Inflammatory macrophage treated with lipopolysaccharide for 1 hour (primary cell): ENCODE data around the gene CARNS1.
"Not testable (repeated sequence)": the region's sequence is repeated elsewhere in the genome, so short reads cannot be mapped to it uniquely, and the experiment has no call there.

Experiments
- DNase-seq, 2 donors: peaks; one replicate each; pipeline ENCODE4 v3.0.0-alpha.2; 2020 to 2022

CARNS1 gene

DNA sequence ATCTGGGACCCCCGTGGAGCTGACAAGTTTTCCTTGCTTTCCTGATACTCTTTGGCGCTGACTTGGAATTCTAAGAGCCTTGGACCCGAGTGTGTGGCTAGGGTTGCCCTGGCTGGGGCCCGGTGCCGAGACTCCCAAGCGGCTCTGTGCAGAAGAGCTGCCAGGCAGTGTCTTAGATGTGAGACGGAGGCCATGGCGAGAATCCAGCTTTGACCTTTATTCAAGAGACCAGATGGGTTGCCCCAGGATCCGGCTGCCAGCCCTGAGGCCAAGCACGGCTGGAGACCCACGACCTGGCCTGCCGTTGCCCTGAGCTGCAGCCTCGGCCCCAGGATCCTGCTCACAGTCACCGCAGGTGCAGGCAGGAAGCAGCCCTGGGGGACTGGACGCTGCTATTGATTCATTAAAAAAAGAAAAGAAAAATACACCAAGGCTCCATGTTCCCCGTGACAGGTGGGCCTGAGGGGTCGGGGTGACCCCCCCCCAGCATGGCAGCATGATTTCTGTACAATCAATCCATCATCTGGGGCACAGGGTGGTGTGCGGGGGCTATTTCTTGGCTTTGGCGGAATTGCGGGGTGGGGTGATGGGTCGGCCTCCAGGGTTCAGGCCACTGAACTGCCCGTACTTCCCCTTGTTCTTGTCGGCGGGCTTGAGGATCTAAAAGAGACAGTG is 17.4 kb upstream of the CARNS1 start:
- no peak for DNase-seq

GRCh38 chr11:67398661-67399563 is 16.6 kb upstream of the CARNS1 start:
- DNase-seq = no peak

DNA sequence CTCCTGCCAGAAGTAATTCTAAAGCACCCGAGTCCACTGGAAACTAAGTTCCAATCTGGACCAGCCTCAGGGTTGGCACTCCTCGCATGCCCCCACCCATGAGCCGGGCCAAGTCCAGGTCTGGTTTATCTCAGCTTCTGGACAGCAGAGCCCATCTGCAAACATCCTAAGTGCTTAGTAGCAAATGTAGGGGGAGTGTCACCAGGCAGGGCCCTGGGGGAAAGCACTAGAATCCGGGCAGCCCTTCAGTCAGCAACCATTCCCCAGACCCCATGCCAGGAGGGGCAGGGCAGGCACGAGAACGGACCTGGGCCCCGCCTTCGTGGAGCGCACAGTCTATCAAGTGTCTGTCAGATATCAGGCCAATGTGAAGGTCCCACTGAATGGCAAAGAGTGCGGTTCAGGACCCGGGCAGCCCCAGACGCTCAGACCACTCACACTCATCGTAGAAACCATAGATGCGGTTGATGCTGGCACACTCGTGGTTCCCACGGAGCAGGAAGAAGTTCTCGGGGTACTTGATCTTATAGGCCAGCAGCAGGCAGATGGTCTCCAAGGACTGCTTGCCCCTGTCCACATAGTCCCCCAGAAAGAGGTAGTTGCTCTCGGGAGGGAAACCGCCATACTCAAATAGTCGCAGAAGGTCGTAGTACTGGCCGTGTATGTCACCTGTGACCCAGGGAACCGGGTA is 15.1 kb upstream of the CARNS1 start:
- no peak for DNase-seq

DNA sequence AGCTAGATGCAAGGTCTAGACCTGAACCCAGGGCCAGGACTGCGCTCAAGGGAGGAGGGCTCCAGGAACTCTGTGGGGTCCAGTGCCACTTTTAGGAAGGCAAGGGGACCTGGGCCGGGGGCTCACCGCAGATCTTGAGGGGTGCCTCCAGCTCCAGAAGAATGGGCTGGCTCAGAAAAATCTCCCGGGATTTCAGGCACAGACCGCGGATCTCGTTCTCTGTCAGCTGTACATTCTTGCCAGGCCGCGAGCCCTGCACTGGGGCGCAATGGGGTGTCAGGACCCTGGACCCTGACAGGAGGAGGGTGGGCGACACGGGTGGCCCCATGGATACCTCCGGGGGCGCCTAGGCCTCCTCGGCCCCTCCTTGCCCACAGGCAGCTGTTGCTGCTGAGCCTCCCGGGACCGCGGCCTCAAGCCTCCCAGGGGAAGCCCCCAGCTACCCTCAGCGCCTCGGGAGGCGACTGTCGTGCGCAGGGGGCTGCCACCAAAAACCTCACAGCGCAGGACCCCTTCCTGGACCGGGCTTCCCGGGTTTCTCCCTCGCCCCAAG is 14.5 kb upstream of the CARNS1 start:
- no peak for DNase-seq

GRCh38 chr11:67401495-67402191 is 13.8 kb upstream of the CARNS1 start, which contains the start of gene PPP1CA:
Gene PPP1CA (minus strand): TSS chr11:67401858. CDS start chr11:67401782, 76 bp downstream.
- DNase-seq = peak; percentile 80 to 91

- not testable (repeated sequence) for DNase-seq
Measured at GRCh38 chr11:67402192-67402839, 13.2 kb upstream of the CARNS1 start.

DNA sequence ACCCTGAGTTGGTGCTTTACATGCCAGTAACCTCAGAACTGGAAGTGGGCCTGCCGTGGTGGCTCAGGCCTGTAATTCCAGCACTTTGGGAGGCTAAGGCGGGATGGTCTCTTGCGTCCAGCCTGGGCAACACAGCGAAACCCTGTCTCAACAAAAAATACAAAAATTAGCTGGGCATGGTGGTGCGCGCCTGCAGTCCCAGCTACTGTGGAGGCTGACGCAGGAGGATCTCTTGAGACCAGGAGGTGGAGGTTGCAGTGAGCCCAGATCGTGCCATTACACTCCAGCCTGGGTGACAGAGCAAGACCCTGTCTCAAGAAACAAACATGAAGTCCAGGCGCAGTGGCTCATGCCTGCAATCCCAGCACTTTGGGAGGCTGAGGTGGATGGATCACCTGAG is 12.4 kb upstream of the CARNS1 start:
- not testable (repeated sequence) for DNase-seq

DNA sequence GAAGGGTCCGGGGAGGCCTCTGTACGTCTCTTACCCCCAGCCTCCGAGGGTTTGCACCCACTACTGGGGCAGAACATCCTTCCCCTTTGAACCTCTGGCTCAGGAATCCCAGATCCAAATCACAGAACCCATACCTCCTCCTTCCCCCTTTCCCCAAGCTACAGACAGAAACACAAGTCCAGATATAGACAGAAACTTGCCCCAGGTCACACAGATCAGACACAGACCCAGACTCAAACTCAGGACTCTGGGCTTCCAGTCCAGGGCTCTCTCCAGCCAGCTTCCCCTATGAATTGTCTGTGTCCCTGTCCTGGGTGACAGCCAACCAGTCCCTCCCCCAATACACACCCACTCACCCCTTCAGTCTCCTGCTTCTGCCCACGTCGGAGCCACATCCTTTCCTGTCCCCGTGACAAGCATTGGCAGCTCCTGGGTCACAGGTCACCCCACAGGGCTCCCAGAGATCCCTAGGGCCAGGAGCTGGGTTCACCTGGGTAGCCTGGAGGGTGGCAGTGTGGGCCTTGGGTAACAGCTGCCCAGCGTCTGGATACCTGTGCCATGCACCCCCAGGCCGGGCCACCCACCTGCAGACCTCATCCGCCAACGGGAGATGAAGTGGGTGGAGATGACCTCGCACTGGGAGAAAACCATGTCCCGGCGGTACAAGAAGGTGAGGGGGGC is 10.8 kb upstream of the CARNS1 start:
- peak; percentile 64 to 80 for DNase-seq

GRCh38 chr11:67405196-67405567 is 10.3 kb upstream of the CARNS1 start:
- no peak for DNase-seq

DNA sequence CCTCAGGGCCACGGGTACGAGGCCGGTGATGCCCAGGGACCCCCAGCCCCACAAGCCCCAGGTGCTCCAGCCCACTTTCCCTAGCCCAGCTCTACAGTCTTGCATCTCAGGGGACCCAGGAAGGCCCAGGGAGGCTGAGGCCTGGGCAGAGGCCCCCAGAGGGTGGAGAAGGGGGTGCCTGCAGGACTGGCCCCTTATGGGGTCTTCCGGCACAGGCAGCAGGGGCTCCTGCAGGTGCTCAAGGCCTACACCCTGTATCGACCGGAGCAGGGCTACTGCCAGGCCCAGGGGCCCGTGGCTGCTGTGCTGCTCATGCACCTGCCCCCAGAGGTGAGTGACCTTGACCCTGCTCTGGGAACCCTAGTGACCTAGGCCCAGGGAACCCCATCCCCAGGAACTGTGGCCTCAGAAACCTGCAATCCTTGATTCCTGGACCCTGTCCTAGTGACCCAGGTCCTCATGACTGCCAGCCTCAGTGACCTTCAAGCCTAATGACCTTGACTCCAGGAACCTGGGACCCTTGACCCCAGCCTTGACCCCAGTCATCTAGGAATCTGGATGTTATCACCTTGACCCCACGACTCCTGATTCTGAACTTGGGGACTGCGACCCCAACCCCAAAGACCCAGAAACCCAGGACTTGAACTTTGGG is 9.7 kb upstream of the CARNS1 start:
- no peak for DNase-seq

GRCh38 chr11:67406420-67406968 is 9.0 kb upstream of the CARNS1 start:
- no peak for DNase-seq

DNA sequence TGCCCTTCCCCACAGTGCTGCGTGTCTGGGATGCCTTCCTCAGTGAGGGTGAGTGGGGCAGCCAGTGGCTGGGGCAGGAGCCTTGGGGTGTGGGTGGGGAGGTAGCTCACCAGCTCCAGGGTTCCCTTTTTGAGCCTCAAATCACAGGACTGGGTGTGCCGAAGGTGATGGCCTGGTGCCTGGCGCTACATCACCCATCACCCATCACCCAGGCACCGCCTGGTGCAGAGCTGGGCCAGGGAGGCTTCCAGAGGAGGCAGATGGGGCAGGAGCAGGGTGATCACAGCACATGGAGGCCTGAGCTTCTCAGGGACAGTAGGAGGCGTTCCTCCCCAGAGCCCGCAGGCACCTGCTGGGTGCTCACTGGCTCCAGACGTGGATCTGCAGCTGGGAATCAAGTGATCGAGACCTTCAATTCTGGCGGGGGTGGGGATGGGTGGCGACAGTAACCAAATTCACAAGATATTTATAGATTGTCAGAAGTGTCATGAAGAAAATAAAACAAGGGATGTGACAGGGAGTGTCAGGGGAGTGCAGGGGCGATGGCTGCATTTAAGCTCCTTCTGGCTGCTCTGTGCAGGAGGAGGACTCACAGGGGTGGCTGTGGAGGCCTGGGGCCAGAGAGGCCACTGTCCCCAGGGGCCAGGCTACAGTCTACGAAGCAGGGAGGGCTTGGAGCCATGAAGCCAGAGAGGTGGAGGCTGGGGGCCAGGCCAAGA is 8.3 kb upstream of the CARNS1 start:
- DNase-seq = no peak

GRCh38 chr11:67407688-67408163 is 7.8 kb upstream of the CARNS1 start:
- DNase-seq = no peak

DNA sequence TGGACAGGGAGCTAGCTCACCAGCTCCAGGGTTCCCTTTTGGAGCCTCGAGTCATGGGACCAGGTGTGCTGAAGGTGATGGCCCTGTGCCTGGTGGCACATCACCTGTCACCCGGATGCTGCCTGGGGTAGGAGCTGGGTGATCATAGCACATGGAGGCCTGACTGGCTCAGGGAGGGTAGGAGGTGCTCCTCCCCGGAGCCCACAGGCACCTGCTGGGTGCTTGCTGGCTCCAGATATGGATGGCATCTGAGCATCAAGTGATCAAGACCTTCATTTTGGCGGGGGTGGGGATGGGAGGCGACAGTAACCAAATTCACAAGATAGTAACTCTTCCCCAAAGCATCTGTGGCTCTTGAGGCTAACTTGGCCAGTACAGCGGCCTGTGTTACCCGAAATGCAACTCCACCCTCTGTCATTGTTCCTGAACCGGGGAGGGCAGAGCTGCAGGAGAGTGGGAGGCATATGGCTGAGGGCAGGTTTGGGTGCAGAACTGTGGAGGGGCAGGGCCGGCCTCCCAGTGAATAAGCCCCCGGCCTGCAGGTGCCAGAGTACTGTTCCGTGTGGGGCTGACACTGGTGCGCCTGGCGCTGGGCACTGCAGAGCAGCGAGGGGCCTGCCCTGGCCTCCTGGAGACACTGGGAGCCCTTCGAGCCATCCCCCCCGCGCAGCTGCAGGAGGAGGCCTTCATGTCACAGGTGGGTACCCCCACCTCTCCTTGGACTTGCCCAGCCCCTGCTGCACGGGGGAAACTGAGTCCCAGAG is 6.9 kb upstream of the CARNS1 start:
- no peak for DNase-seq

GRCh38 chr11:67409261-67409666 is 6.2 kb upstream of the CARNS1 start:
- DNase-seq = no peak

DNA sequence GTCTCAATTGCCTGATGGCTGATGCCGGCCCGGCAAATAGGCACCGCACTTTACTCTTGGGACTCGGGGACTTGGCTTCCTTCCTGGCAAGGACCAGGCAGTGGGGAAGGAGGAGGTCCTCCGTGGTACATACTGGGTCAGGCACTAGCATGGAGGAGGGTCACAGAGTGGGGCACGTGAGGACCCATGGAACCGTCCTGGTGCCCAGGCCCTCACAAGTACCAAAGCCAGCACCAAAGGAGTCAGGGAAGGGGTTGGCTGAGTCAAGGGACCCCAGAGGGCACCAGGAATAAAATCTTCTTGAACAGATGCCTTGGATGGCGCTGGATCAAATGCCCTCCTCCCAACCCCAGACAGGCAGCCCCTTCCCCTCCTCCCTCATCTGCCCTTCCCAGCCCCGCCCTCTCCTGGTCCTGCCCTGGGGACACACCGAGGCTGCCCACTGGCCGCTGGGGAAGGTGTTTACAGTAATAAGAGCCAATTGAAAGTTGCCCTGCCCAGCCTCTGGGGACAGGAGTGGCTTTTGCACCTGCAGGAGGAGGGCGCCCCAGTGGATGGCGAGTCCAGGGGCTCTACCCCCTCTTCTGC is 5.6 kb upstream of the CARNS1 start:
- no peak for DNase-seq

GRCh38 chr11:67410369-67410831 is 5.1 kb upstream of the CARNS1 start:
- DNase-seq = no peak
